Kidney glomerular epithelial cell (primary cell): Measurements from ENCODE around the gene FAM114A2.

Experiments
- DNase-seq: peaks from one replicate; lab custom pipeline; 2025; lab: John Stamatoyannopoulos, UW

The FAM114A2 gene

DNA sequence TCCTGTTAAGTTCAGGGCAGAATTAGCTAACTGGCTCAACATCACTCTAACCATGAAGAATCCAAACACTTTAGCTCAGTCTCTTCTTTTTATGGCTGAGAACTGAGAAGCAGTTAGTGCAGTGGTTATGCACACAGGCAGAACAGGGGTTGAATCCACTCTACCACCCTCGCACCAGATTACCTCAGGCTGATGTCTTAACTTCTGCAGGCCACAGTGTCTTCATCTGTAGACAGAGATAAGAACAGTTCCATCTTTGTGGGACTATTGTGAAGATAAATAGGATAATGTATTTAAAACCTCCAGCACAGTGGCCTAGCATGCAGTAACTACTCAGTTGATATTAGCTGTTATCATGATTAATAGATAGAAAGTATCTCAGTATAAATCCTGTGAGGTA is 54.8 kb downstream of the FAM114A2 start:
- DNase-seq, result no peak

DNA sequence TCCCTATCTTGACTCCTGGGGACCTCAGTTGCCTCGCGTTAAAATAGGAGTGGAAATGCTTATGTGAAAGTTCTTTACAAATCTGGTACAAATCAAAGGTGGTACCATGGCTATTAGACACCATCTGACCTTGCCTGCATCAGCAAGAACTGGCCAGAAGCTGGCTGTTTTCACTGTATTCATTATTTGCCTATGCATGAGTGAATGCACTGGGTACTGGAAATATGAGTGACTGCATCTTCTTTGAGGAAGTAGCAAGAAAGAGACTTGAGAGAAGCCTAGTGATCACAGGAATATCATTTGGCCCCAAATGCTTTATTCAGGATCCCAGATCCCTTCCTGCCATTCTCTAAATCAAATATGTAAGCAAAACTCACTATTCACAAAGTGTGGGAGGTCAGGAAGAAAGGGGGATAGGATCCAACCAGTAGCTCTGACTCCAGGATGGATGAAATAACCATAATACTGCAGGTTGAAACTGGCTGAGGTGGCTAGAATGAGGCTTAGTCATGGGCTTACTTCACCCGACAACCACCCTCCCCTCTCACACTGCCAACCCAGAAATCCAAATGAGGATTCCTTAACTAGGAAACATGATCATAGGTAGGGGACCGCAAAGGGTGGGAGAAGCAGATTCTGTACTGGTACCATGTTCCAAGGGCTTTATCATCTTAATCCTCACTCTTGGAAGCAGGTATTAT is 56.7 kb downstream of the FAM114A2 start:
- peak; percentile 9 for DNase-seq

- no peak for DNase-seq
These were observed 59.5 kb downstream of the FAM114A2 start for GRCh38 chr5:153979028-153979783.

- DNase-seq, result no peak
These were observed 63.9 kb downstream of the FAM114A2 start for GRCh38 chr5:153974813-153975163.

DNA sequence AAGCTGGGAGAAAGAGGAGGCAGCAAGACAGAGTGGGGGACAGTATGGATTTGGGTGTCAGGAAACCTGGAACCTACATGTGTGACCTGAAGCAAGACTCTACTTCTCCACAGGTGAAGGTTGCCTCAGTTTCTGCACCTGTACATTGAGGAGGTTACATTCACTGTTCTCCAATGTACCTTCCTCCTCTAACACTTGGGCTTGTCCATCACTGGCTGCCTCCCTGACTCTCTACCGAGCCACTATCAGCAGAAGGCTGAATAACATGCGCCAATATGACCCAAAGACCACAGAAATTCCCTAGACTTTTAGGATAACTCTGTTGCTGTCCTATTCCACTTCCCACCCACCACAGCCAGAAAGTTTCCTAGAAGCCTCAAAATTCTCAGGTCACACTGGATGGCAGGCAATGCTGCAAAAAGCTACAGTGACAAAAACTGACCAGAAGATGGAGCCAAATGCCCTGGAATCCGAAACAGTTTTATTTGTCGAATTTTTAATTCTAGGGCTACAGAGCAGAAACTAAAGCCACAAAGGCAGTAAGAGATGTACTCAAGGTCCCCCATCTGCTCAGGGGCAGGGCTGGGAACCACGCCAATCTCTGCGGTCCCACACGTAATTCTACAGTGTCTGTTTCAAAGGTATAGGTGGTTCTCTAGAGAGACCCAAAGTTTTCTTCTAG is 64.4 kb downstream of the FAM114A2 start:
- peak; percentile 36 for DNase-seq

- no peak for DNase-seq
These were observed 66.5 kb downstream of the FAM114A2 start for GRCh38 chr5:153972240-153972639.

GRCh38 chr5:153970496-153970895 is 68.2 kb downstream of the FAM114A2 start:
- no peak for DNase-seq

GRCh38 chr5:153969563-153969895 is 69.2 kb downstream of the FAM114A2 start:
- no peak for DNase-seq

- no peak for DNase-seq
These were observed 69.7 kb downstream of the FAM114A2 start for GRCh38 chr5:153968761-153969562.

DNA sequence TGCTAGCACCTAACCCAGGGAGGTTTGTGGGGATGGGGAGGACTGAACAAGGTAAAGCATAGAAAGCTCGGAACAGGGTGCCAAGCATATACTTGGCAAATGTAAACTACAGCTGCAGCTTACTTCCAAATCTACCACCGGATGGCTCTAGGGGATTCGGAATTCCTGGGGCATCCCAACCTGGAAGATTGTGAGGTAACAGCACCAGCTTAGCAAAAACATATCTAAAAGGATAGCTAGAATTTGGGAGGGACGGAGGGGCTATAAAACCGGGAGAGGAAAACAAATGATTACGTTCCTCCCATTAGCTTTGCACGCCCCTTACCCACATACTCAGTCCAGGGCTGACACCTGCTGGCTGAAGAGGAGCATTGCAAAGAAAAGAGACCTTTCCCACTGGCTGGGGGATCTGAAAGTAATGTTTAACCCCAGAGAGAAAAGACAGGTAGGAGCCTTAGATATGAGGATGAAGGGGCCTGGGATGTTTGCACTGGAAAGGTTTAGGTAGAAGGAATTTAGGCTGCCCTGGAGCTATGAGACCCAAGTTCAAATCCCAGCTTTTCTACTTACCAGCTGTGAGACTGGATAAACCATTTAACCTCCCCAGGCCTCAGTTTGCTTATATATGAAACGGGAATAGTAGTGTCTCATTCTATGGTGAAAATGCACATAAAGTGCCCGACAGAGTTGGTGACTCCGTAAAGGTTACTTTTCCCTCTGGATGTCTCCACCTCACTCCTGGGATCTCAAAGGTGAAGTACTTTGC is 73.6 kb downstream of the FAM114A2 start:
- peak; percentile 84 for DNase-seq

GRCh38 chr5:153964191-153964879 is 74.4 kb downstream of the FAM114A2 start:
- DNase-seq, result no peak

GRCh38 chr5:153960269-153961215 is 78.2 kb downstream of the FAM114A2 start:
- DNase-seq, result no peak

DNA sequence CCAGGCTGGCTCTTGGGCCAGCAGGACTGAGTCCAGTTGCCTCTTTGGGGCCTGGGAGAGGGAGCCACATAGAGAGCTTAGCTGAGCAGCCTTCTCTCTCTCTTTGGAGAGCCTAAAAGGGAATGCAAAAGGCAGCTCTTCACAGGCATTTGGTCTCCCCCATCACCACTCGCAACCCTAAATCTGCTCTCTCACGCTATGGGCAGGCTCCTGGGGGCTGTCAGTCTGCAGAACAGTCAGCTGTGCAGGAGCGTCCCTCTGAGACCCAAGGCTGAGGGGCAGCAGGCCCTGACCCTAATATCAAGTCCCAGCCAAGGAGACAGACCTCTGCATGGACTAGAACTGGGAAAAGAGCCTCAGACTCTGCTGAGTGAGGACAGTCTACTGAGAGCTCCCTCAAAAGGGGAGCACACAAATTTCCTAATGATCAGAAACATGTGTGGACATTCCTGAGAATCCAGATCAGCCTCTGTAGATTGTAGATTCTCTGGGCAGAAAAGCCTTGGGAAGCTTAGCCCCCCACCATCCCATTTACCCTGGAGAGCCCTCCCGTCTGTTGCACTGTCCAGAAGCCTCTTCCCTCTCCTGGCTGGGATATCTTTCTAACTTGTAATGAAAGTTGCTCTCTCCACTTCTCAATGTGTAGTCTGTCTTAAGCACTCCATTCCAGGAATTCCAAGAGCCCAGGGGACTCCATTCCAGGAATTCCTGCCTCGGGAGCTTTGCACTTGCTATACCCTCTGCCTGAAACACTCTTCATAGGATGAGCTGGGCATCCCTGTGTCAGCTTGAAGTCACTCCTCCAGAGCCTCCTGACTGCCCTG is 79.4 kb downstream of the FAM114A2 start:
- DNase-seq, result peak; percentile 65

DNA sequence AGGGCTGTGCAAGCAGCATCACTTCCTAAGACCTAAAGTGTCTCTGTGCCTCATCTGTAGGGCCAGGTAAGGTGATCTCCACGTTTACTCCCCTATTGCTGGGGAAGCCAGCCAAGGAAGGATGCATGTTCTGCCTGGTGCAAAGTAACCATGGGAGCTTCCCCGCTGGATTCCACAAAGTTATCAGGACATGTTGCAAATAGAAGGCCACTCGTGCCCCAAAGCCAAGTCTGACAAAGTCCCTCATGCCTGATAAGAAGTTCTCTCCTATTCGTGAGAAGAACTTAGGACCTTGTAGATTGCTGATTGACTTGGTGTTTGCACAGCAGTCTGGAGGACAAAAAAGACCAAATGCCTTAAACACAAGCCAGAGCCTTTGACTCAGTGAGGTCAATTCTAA is 81.5 kb downstream of the FAM114A2 start:
- no peak for DNase-seq

DNA sequence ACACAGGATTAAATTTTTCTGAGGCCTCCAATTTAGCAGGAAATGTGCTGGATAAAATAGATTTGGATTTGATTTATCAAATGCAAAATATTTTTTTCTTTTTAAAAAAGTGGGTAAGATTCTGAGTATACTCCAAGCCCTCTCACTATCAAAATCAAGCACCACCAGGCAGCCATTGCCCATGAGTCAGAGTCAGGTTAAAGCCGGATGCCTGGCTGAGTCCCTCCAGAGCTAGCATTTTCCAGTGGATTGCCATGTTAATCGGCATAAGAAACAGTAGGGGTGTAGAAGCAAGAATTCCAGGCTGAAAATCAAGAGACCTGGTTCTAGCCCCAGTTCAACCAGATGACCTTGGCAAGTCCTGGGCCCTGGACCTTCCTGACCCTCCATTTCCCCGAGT is 85.3 kb downstream of the FAM114A2 start:
- no peak for DNase-seq

DNA sequence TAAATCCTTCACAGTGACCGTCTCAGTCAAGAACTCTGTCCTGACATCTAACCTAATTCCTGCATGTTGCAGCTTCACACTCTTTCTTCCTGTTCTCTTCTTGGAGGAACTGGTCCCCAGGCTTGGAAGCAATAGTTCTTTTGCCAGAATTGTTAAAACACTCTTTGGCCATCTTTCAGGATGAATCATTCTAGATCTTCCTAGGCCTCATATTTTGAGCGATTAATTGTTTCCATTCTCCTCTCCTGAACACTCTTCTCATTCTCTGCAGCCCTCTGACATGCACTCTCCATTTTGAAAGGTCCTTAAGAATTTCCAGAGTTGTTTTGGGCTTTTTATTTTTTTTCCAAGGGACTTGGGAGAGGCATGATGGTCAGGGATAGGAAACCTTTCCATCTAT is 85.8 kb downstream of the FAM114A2 start:
- no peak for DNase-seq

DNA sequence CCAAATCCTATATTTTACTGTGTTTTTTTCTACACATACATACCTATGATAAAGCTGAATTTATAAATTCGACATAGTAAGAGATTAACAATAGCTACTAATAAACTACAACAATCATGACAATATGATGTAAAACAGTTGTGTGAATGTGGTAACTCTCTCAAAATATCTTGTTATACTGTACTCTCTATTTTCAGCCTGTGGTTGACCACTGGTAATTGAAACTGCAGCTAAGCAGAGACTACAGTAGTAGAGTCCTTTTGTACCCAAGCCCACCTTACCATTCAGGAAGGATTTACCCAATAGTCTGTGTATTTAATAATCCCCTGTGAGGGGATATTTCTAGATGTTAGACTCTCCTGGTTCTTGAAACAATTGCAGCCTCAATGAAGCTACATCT is 86.7 kb downstream of the FAM114A2 start:
- no peak for DNase-seq

- DNase-seq, result no peak
These were observed 97.4 kb downstream of the FAM114A2 start for GRCh38 chr5:153941265-153941664.
